ENCODE data around the gene TMEM203. TPM values are rescaled to one million over a fixed set of nuclear protein-coding genes. Genes with fewer than 3 reads are reported as not detected.
A peak's percentile ranks its signal among the peaks of the same experiment; 100 is the strongest.
"Not testable (repeated sequence)": the region's sequence is repeated elsewhere in the genome, so short reads cannot be mapped to it uniquely, and the experiment has no call there.

TMEM203 gene
- total RNA-seq, 1 donor from 2014 or later, result 36.5 TPM

DNA sequence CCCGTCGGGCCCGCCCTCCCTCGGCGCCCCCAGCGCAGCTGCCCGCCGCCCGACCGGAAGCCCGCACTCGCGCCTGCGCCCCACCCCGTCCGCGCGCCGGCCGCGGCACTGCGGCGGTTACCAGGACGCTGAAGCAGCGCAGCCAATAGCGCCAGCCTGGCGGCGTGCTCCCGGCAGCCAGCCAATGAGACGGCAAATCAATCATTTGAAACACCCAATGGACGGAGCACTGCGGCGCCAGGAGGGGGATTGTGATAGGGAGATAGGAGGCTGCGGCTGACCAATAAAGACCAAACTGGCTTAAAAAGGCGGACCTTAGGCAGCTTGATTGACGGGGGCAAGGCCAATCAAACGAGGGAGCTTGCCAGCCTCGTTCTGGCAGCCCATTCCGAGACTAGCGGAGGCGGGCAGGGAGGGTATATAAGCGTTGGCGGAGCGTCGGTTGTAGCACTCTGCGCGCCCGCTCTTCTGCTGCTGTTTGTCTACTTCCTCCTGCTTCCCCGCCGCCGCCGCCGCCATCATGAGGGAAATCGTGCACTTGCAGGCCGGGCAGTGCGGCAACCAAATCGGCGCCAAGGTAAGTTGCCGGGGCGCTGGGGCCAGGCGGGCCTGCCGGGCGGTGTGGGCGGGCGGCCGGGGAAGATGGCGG lies 35.5 kb upstream of the TMEM203 start, which contains the start of gene TUBB4B:
Gene TUBB4B, plus strand, starts transcription at position 447 of the 649 bp plus-strand sequence. Its CDS starts 74 bp downstream, at position 521.
- Mint-ChIP-seq H3K27ac (ENCODE audit: unreplicated experiment) (peak within 1 kb of the TSS; percentile 91), H3K27me3 (ENCODE audit: unreplicated experiment) (peaks cover 15% of the 10 kb centered on the region), H3K9me3 (ENCODE audit: unreplicated experiment) (peaks cover 5% of the 10 kb centered on the region), H3K36me3 (ENCODE audit: unreplicated experiment) (no peaks in the 10 kb centered on the region), H3K4me3 (ENCODE audit: unreplicated experiment) (peak within 1 kb of the TSS; percentile 89), H3K4me1 (ENCODE audit: low read depth, unreplicated experiment) (peaks cover 16% of the 10 kb centered on the region)
- no peak for TF ChIP-seq CTCF (IDR thresholded peaks at IDR 0.05; ENCODE audit: partially characterized antibody, unreplicated experiment)
- peak; percentile 95 for DNase-seq

- Mint-ChIP-seq H3K4me1 (ENCODE audit: low read depth, unreplicated experiment) (peaks cover 16% of the 10 kb centered on the region), H3K36me3 (ENCODE audit: unreplicated experiment) (no peaks in the 10 kb centered on the region), H3K27ac (ENCODE audit: unreplicated experiment) (peak overlapping the region; percentile 62), H3K9me3 (ENCODE audit: unreplicated experiment) (peaks cover 5% of the 10 kb centered on the region), H3K4me3 (ENCODE audit: unreplicated experiment) (peak overlapping the region; percentile 81), H3K27me3 (ENCODE audit: unreplicated experiment) (peaks cover 15% of the 10 kb centered on the region)
- TF ChIP-seq CTCF (IDR thresholded peaks at IDR 0.05; ENCODE audit: partially characterized antibody, unreplicated experiment), result no peak
- peak; percentile 74 for DNase-seq
Measured at GRCh38 chr9:137240318-137240840, 34.9 kb upstream of the TMEM203 start.

- not testable (repeated sequence) for H3K9me3 Mint-ChIP-seq (ENCODE audit: unreplicated experiment); H3K36me3 Mint-ChIP-seq (ENCODE audit: unreplicated experiment); DNase-seq
- Mint-ChIP-seq H3K27ac (ENCODE audit: unreplicated experiment) (peak overlapping the region; percentile 62), H3K27me3 (ENCODE audit: unreplicated experiment) (peaks cover 15% of the 10 kb centered on the region), H3K4me3 (ENCODE audit: unreplicated experiment) (peak overlapping the region; percentile 81), H3K4me1 (ENCODE audit: low read depth, unreplicated experiment) (peaks cover 16% of the 10 kb centered on the region)
Measured at GRCh38 chr9:137239541-137240200, 34.2 kb upstream of the TMEM203 start.

DNA sequence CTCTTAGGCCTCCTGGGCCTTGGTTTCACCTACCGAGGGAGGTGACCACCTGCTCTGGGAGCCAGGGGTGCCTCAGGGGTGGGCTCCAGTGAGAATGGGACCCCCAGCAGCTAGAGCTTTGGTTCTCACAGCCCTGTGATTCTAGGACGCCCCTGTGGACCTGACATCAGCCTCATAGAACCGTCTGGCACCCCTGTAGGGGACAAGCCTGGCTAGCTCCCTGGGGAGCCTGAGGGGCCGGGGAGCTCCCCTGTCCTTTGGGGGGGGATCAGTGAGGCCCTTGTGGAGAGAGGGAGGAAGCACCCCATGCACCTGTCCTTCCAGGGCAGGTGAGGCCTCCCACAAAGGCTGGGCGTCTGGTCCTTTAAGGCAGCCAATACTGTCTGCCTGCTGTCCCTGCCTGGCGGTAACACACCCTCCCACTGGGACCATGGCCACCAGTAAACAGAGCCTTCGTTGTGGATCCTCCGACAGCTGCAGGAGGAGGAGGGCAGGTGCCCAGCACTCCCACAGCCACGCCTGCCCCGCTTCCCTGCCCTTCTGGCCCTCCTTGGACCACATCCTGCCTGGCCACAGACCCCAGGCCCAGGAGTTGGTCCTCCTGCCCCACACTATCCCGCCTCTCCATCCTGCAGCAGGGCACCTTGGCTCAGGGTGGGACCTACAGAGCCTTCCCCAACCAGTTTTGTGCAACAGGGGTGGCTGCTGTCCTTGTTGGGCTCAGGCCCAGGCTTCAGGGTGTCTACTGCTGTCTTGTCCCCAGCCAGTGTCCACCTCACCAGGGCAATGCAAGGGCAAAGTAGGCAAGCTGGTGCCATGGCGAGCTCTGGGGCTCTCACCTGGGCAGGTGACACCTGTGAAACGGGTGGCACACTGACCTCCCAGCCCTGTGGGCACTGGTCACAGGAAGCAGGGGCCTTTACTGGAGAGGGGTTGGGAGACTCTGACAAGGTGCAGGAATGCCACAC lies 32.6 kb upstream of the TMEM203 start:
- H3K4me3 Mint-ChIP-seq (ENCODE audit: unreplicated experiment), result peak overlapping the region; percentile 46
- no peak for TF ChIP-seq CTCF (IDR thresholded peaks at IDR 0.05; ENCODE audit: partially characterized antibody, unreplicated experiment)
- peak; percentile 59 for DNase-seq
- H3K4me1 Mint-ChIP-seq (ENCODE audit: low read depth, unreplicated experiment), result peaks cover 16% of the 10 kb centered on the region
- H3K27me3 Mint-ChIP-seq (ENCODE audit: unreplicated experiment), result peaks cover 15% of the 10 kb centered on the region
- no peak overlapping the region for H3K27ac Mint-ChIP-seq (ENCODE audit: unreplicated experiment)
- H3K36me3 Mint-ChIP-seq (ENCODE audit: unreplicated experiment), result no peaks in the 10 kb centered on the region
- peaks cover 5% of the 10 kb centered on the region for H3K9me3 Mint-ChIP-seq (ENCODE audit: unreplicated experiment)

- peaks cover 6% of the 10 kb centered on the region for H3K27me3 Mint-ChIP-seq (ENCODE audit: unreplicated experiment)
- no peak overlapping the region for H3K27ac Mint-ChIP-seq (ENCODE audit: unreplicated experiment)
- H3K4me3 Mint-ChIP-seq (ENCODE audit: unreplicated experiment), result no peak overlapping the region
- DNase-seq, result no peak
- peaks cover 9% of the 10 kb centered on the region for H3K4me1 Mint-ChIP-seq (ENCODE audit: low read depth, unreplicated experiment)
- no peak for TF ChIP-seq CTCF (IDR thresholded peaks at IDR 0.05; ENCODE audit: partially characterized antibody, unreplicated experiment)
- H3K36me3 Mint-ChIP-seq (ENCODE audit: unreplicated experiment), result no peaks in the 10 kb centered on the region
- peaks cover 5% of the 10 kb centered on the region for H3K9me3 Mint-ChIP-seq (ENCODE audit: unreplicated experiment)
Measured at GRCh38 chr9:137236936-137237421, 31.5 kb upstream of the TMEM203 start.

Measured in glutamatergic neuron (in vitro differentiated cells).